Neural progenitor cell (in vitro differentiated cells): Measurements from ENCODE around the gene MAPK9. TPM values are rescaled to one million over a fixed set of nuclear protein-coding genes. Genes with fewer than 3 reads are reported as not detected.

Source experiments
- DNase-seq: peaks from one replicate; pipeline ENCODE4 v3.0.0-alpha.2; 2016; ENCODE audit warnings: low spot score
- H2AFZ ChIP-seq: fragments of 200-600 bp; sonication (generic); replicated peaks from 2 replicates; pipeline ENCODE4 v1.6.1; 2016; ENCODE audit warnings: antibody characterized with exemption
- H3F3A ChIP-seq: fragments of 200-600 bp; sonication (generic); 2 replicates; pipeline ENCODE4 v1.6.1; 2016; ENCODE audit warnings: antibody characterized with exemption, low read depth
- H3K27ac ChIP-seq: fragments of 200-600 bp; sonication (generic); 2 replicates; pipeline ENCODE4 v1.5.1; 2016; ENCODE audit warnings: mild to moderate bottlenecking
- H3K27me3 ChIP-seq: fragments of 200-600 bp; sonication (generic); 2 replicates; pipeline ENCODE4 v1.6.1; 2016; ENCODE audit warnings: mild to moderate bottlenecking, moderate library complexity
- H3K36me3 ChIP-seq: fragments of 200-600 bp; sonication (generic); 2 replicates; pipeline ENCODE4 v1.5.1; 2016
- H3K4me1 ChIP-seq: fragments of 200-600 bp; sonication (generic); 2 replicates; pipeline ENCODE4 v1.6.1; 2016; ENCODE audit warnings: mixed run types
- H3K4me2 ChIP-seq: fragments of 200-600 bp; sonication (generic); 2 replicates; pipeline ENCODE4 v1.6.1; 2016
- H3K4me3 ChIP-seq: fragments of 200-600 bp; sonication (generic); 2 replicates; pipeline ENCODE4 v1.5.1; 2016
- H3K79me2 ChIP-seq: fragments of 200-600 bp; sonication (generic); 2 replicates; pipeline ENCODE4 v1.6.1; 2016; ENCODE audit warnings: low read depth
- H3K9ac ChIP-seq: fragments of 200-600 bp; sonication (generic); 2 replicates; pipeline ENCODE4 v1.6.1; 2016
- H3K9me3 ChIP-seq: fragments of 200-600 bp; sonication (generic); 2 replicates; pipeline ENCODE4 v1.5.1; 2016; ENCODE audit warnings: low read depth
- H4K20me1 ChIP-seq: fragments of 200-600 bp; sonication (generic); 2 replicates; pipeline ENCODE4 v1.6.1; 2016; ENCODE audit warnings: low read depth
- H3K27ac Mint-ChIP-seq: 3 replicates; pipeline ENCODE4 v1.8.0; 2021; ENCODE audit warnings: mixed read lengths
- H3K27me3 Mint-ChIP-seq: 2 replicates; pipeline ENCODE4 v1.8.0; 2022; ENCODE audit warnings: low read depth, mild to moderate bottlenecking, inconsistent platforms, moderate library complexity, mixed read lengths; ENCODE audit not compliant: insufficient read depth
- H3K36me3 Mint-ChIP-seq: 3 replicates; pipeline ENCODE4 v1.8.0; 2021; ENCODE audit warnings: mixed read lengths
- H3K4me1 Mint-ChIP-seq: 3 replicates; pipeline ENCODE4 v1.8.0; 2021; ENCODE audit warnings: mixed read lengths
- H3K4me3 Mint-ChIP-seq: 3 replicates; pipeline ENCODE4 v1.8.0; 2021; ENCODE audit warnings: mild to moderate bottlenecking, moderate library complexity, mixed read lengths
- H3K9me3 Mint-ChIP-seq: 3 replicates; pipeline ENCODE4 v1.8.0; 2020; ENCODE audit warnings: mixed read lengths
- CTCF ChIP-seq: fragments of 200-600 bp; sonication (generic); IDR thresholded peaks from 2 replicates; pipeline ENCODE4 v1.5.1; 2017; ENCODE audit warnings: antibody characterized with exemption, mild to moderate bottlenecking
- EZH2 ChIP-seq: fragments of 200-600 bp; sonication (generic); IDR thresholded peaks from 2 replicates; pipeline ENCODE4 v1.6.1; 2017; ENCODE audit warnings: antibody characterized with exemption, mild to moderate bottlenecking, moderate library complexity
- EZH2phosphoT487 ChIP-seq: fragments of 200-600 bp; sonication (generic); IDR thresholded peaks from 2 replicates; pipeline ENCODE4 v1.6.1; 2017; ENCODE audit warnings: antibody characterized with exemption
- total RNA-seq: library from RNA; depleted of rRNA; stranded (reverse); fragments of >200 nt; gene quantifications from 2 replicates; pipeline ENCODE4 v1.2.3, GENCODE V29; 2015; ENCODE audit warnings: low replicate concordance

The MAPK9 gene
- total RNA-seq, 1 donor from 2014 or later, result 40.6 TPM

DNA sequence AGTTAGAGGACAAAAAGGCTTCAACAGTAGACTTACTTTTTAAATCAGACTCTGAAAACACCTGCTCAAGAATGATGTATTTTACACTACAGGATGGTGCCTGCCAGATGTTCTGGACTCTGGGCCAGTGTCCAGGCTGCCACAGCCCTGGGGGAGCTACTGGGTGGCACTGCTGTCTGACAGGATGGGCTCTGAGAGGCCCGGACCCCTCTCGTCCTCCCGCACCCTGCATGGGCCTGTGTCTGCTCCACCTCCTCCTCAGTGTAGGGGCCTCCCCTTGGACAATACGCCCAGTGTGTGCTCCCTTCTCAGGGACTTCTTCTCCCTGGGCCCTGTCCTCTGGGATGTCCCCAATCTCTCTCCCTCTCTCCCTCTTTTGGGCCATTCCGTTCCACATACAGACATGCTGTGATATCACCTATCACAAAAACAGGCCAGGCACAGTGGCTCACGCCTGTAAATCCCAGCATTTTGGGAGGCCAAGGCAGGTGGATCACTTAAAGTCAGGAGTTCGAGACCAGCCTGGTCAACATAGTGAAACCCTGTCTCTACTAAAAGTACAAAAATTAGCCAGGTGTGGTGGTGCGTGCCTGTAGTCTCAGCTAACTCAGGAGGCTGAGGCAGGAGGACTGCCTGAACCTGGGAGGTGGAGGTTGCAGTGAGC lies 37.9 kb upstream of the MAPK9 start:
- no peak overlapping the region for H3K4me3 Mint-ChIP-seq
- DNase-seq, result no peak
- Histone ChIP-seq H3K36me3 (no peaks in the 10 kb centered on the region), H4K20me1 (no peaks in the 10 kb centered on the region), H3K4me3 (no peak overlapping the region), H2AFZ (no peak overlapping the region), H3K4me1 (peaks cover 17% of the 10 kb centered on the region), H3F3A (peaks cover 22% of the 10 kb centered on the region), H3K27me3 (no peaks in the 10 kb centered on the region), H3K79me2 (no peaks in the 10 kb centered on the region), H3K9me3 (no peaks in the 10 kb centered on the region), H3K27ac (no peak overlapping the region), H3K9ac (no peak overlapping the region), H3K4me2 (no peak overlapping the region)
- no peaks in the 10 kb centered on the region for H3K9me3 Mint-ChIP-seq
- no peak for TF ChIP-seq CTCF
- TF ChIP-seq EZH2, result no peak
- no peak for TF ChIP-seq EZH2phosphoT487
- peaks cover 32% of the 10 kb centered on the region for H3K36me3 Mint-ChIP-seq
- H3K4me1 Mint-ChIP-seq, result peaks cover 21% of the 10 kb centered on the region
- H3K27me3 Mint-ChIP-seq, result peaks cover 2% of the 10 kb centered on the region
- H3K27ac Mint-ChIP-seq, result peak overlapping the region; percentile 4

DNA sequence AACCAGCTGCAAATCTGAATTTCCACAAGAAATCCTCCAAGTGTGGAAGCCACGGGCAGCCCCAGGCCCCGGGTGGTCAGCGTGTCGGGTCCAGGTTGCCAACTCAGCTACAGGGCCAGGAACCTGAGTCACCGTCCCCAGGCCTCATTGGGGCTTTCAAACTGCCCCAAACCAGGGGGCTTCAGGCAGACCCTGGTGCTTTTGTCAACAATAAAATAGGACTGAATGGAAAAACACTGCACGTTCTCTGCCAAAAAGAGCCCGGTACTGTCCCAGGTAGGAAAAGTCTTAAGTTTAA lies 37.2 kb upstream of the MAPK9 start:
- Histone ChIP-seq H3K36me3 (no peaks in the 10 kb centered on the region), H3K27ac (no peak overlapping the region), H3K4me2 (no peak overlapping the region), H3K9ac (no peak overlapping the region), H2AFZ (no peak overlapping the region), H3K27me3 (no peaks in the 10 kb centered on the region), H4K20me1 (no peaks in the 10 kb centered on the region), H3K4me3 (no peak overlapping the region), H3K9me3 (no peaks in the 10 kb centered on the region), H3K79me2 (no peaks in the 10 kb centered on the region), H3K4me1 (peaks cover 17% of the 10 kb centered on the region), H3F3A (peaks cover 22% of the 10 kb centered on the region)
- TF ChIP-seq EZH2 (no peak), EZH2phosphoT487 (no peak), CTCF (no peak)
- Mint-ChIP-seq H3K36me3 (peaks cover 30% of the 10 kb centered on the region), H3K9me3 (no peaks in the 10 kb centered on the region), H3K27ac (no peak overlapping the region), H3K27me3 (peaks cover 2% of the 10 kb centered on the region), H3K4me3 (no peak overlapping the region), H3K4me1 (peaks cover 21% of the 10 kb centered on the region)
- no peak for DNase-seq

- peaks cover 23% of the 10 kb centered on the region for H3K4me1 ChIP-seq
- no peaks in the 10 kb centered on the region for H3K27me3 ChIP-seq
- H3K9me3 ChIP-seq, result no peaks in the 10 kb centered on the region
- no peaks in the 10 kb centered on the region for H4K20me1 ChIP-seq
- no peak overlapping the region for H3K4me3 ChIP-seq
- no peak overlapping the region for H3K27ac ChIP-seq
- peak; percentile 87 for DNase-seq
- H3K9me3 Mint-ChIP-seq, result no peaks in the 10 kb centered on the region
- no peak overlapping the region for H3K4me2 ChIP-seq
- peaks cover 2% of the 10 kb centered on the region for H3K27me3 Mint-ChIP-seq
- no peaks in the 10 kb centered on the region for H3K36me3 ChIP-seq
- TF ChIP-seq CTCF, result peak; percentile 82
- no peak for TF ChIP-seq EZH2
- peaks cover 22% of the 10 kb centered on the region for H3F3A ChIP-seq
- no peak overlapping the region for H2AFZ ChIP-seq
- H3K27ac Mint-ChIP-seq, result no peak overlapping the region
- H3K4me3 Mint-ChIP-seq, result no peak overlapping the region
- H3K79me2 ChIP-seq, result no peaks in the 10 kb centered on the region
- no peak overlapping the region for H3K9ac ChIP-seq
- peaks cover 26% of the 10 kb centered on the region for H3K36me3 Mint-ChIP-seq
- peaks cover 21% of the 10 kb centered on the region for H3K4me1 Mint-ChIP-seq
These were observed 36.6 kb upstream of the MAPK9 start for GRCh38 chr5:180328296-180329137.
